Smooth muscle cell of the pulmonary artery (primary cell): ENCODE measurements around the gene STARD7. TPM values are rescaled to one million over a fixed set of nuclear protein-coding genes. Genes with fewer than 3 reads are reported as not detected.

Experiments used
- total RNA-seq: library from RNA; depleted of rRNA; stranded (reverse); fragments of >200 nt; gene quantifications from 2 replicates; pipeline ENCODE4 v1.2.3, GENCODE V29; 2014

The STARD7 gene, protein sequence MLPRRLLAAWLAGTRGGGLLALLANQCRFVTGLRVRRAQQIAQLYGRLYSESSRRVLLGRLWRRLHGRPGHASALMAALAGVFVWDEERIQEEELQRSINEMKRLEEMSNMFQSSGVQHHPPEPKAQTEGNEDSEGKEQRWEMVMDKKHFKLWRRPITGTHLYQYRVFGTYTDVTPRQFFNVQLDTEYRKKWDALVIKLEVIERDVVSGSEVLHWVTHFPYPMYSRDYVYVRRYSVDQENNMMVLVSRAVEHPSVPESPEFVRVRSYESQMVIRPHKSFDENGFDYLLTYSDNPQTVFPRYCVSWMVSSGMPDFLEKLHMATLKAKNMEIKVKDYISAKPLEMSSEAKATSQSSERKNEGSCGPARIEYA
- 97.5 and 116 TPM in 2 replicates for total RNA-seq

DNA sequence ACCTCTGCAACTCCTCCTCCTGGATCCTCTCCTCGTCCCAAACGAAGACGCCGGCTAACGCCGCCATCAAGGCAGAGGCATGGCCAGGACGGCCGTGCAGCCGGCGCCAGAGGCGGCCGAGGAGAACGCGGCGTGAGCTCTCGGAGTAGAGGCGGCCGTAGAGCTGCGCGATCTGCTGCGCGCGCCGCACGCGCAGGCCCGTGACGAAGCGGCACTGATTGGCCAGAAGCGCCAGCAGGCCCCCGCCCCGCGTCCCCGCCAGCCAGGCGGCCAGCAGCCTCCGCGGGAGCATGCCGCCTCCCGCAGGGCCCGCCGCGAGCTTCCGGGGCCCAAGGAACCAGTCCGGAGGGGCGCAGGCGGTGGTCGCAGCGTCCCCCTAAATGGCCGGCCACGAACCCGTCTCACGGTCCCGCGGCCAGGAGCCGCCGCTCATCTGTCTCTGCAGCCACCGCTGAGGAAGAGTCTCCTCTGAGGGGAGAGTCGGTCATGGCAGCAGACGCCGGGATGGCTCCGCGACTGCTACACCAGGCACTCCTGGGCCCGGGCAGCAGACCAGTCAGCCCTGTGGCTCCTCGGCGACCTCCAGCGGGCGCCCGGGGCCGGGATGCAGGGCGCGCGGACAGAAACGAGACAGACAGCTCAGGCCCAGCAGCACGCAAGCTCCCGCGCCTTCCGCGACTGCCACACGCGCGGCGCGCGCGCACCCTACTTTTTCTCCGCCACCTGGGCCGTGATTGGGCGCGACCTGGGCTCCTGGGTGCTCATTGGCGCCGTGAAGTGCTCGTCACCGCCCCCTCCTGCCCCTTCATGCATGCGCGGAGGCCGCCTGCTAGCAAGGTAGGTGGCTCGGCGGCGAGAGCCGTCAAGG, at the start of gene STARD7:
STARD7 (minus strand) TSS at position 685 of the 868 bp plus-strand sequence; CDS start at position 292, 393 bp downstream.

DNA sequence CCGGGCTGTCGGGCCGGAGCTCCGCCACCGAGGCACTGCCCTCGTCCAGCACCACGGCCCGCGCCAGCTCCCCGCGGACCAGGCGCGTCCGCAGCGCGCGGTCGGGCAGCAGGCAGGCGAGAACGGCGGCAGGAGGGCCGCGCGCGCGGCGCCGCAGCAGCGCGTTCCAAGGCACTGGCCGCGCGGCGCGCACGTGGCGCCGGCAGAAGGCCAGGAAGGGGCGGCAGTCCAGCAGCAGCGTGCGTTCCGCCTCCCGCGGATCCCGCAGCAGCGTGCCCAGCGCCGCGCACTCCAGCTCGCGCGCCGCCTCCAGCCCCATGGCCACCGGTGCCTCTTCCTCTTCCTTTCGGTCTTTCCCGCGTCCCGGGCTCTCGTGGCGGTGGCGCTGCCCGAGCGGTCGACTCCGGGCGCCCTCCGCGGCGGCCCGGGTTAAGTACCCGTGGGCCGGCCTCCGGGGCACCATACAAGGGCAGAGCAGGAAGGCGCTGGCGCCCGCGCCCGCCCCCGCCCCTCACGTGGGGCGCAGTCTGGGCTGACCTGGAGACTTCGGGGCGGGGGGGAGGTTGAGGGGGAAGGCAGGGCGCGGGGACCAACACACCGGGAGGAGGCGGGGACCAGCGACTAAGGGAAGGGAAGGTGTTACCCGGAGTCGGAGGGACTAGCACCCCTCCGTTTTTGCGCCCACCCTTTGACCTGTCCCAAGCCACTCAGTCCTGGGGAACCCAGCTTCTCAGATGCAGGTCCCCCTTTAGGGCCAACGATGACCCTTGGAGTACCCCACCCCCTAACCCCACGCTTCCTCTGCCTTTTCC, 63.4 kb downstream of the STARD7 start, which contains the start of gene DUSP2:
DUSP2 (minus strand) TSS at position 405 of the 812 bp plus-strand sequence; CDS start at position 319, 86 bp downstream.

DNA sequence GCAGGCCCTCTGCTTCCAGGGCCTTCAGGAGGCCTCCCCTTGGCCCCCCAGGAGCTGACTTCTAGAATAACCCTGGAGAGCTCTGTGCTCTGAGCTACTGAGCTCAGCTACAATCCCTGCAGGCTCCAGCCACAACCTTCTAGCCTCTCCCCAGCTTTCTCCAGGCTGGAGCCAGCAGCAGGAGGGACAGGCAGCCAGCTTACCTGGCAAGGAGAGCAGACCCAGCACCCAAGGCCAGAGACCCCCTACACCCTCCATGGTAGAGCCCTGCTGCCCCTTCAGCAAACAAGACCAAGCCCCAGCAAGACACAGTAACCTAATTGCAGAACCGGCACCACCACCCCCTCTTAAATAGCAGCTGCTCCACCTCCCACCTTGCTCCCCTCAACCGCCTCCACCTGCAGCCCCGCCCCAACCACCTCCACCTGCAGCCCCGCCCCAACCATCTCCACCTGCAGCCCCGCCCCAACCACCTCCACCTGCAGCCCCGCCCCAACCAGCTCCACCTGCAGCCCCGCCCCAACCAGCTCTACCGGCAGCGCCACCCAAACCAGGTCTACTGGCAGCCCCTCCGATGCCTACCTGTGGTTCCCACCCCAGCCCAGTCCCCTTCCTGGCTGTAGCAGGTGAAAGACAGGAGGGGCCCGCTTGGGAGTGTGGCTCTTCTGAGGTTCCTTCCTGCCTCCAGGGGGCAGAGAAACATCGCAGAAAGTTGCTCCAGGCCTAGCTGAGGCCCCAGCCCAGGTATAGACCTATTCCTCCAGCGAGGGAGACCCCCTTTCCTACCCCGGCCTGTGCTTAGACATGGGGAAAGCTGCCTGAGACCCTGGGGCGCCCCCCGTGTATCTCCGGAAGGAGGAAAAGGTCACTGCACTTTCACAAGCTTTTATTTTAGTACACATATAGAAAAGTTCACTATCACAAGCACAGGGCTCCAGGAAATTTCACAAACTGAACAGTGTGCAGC, 70.2 kb downstream of the STARD7 start, which contains the start of gene ASTL:
ASTL (minus strand) TSS at position 324 of the 967 bp plus-strand sequence; CDS start at position 258, 66 bp downstream.

Other genes starting within 250 kb of the STARD7 start
- gene ANKRD36C, start 217.0 kb downstream of the STARD7 start, total RNA-seq = 29.8 and 38.2 TPM in 2 replicates
- gene GPAT2, start 173.9 kb downstream of the STARD7 start, total RNA-seq = 30.6 and 32.3 TPM in 2 replicates
- 0.33 and 14.9 TPM in 2 replicates for gene ADRA2B, start 92.3 kb downstream of the STARD7 start, total RNA-seq
- 0.07 TPM in 1 of 2 replicates, not detected in the other for gene ASTL, start 70.3 kb downstream of the STARD7 start, total RNA-seq
- gene DUSP2, start 63.4 kb downstream of the STARD7 start, total RNA-seq = 2.3 and 2.9 TPM in 2 replicates
- 39.7 and 44.0 TPM in 2 replicates for gene TMEM127, start 57.2 kb upstream of the STARD7 start, total RNA-seq
- 77.7 and 91.6 TPM in 2 replicates for gene CIAO1, start 57.4 kb upstream of the STARD7 start, total RNA-seq
- gene SNRNP200, start 96.7 kb upstream of the STARD7 start, total RNA-seq = 77.9 and 84.9 TPM in 2 replicates
- gene ITPRIPL1, start 116.5 kb upstream of the STARD7 start, total RNA-seq = 0.26 and 1.3 TPM in 2 replicates
- 2.4 and 5.4 TPM in 2 replicates for gene NCAPH, start 126.9 kb upstream of the STARD7 start, total RNA-seq